T-helper 2 cell treated with Interferon-gamma antibody and Interleukin-4, amounts not matched to agents 100 ng/mL and 5 ng/mL, for 36 hours (primary cell): ENCODE data around the gene C1orf115. TPM values are rescaled to one million over a fixed set of nuclear protein-coding genes. Genes with fewer than 3 reads are reported as not detected.
"Not testable (repeated sequence)": the region's sequence is repeated elsewhere in the genome, so short reads cannot be mapped to it uniquely, and the experiment has no call there.

Experiments used
- intact Hi-C: fragments of 100-400 bp; cut with micrococcal nuclease; formaldehyde crosslinking; loops from one replicate; pipeline ENCODE4 v1.15.1; 2023
- total RNA-seq: library from RNA; stranded (reverse); gene quantifications from 2 replicates; pipeline ENCODE4 v1.2.3, GENCODE V29; 2022

Gene C1orf115
- total RNA-seq, 1 donor from 2014 or later = 0.34 TPM

DNA sequence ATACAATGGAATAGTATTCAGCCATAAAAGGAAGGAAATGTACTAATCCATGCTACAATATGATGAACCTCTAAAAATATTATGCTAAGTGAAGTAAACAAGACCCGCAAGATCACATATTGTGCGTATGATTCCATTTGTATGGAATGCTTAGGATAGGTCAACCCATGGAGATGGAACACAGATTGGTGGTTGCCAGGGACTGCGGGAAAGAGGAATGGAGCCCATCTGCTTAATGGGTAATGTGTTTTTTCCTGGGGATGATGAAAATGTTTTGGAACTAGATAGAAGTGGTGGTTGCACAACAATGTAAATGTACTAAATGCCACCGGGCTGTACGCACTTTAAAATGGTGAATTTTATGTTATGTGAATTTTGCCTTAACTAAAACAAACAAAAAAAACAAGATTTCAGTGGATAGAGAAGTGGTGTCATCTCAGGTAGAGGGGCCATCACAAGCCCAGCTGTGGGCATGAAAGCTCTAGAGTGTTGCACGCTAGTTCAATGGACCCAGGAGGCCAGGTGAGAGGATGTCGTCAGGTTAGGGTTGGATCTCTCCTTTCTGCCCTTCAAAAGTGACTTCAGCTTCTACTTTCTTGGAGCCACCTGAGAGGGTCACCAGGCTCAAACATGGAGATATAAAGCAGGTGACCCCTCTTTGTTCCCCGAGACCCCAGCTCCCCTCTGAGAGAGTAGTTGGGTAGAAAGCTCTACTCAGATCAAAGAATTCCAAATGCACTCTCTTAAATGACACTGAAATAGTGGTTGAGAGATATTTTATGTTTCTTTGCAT is 2.5 kb downstream of the C1orf115 start:
- intact Hi-C loops = no loop called here

GRCh38 chr1:220694866-220695382 is 4.8 kb downstream of the C1orf115 start:
- intact Hi-C loops = loop anchor here (5.0 kb wide), 1 partner anchor 857 kb away; no protein-coding TSS in a partner anchor

GRCh38 chr1:220695426-220695825 is 5.3 kb downstream of the C1orf115 start:
- intact Hi-C loops = loop anchor here (5.0 kb wide), 1 partner anchor 857 kb away; no protein-coding TSS in a partner anchor

DNA sequence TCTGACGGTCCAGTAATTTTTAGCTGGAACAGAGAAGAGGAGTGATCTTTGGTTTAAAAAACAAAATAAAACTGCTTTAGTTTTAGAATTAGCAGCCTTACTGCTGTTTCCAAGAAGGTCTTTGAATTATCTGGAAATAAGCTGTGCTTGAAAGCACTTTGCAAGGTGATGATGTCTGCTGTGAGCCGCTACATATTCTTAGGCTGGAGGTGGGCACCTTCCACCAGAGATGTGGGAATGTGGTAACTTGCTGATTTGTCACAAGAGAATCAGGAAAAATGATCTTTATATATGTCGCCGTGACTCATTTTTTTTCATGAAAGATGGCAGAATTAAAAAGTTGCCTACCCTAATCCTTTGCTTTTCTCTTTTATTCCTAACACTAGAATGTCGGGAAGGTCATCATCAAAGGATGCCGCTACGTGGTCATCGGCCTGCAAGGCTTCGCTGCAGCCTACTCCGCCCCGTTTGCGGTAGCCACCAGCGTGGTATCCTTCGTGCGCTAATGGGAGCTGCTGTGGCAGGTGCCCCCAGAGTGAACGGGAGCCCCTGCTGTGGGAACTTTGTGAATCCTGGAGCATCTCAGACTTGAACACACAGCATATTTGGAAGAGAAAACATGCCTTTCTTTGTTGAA is 6.2 kb downstream of the C1orf115 start:
- intact Hi-C loops = loop anchor here (5.0 kb wide), 1 partner anchor 856 kb away; no protein-coding TSS in a partner anchor

- intact Hi-C loops = loop anchor here (5.0 kb wide), 1 partner anchor 855 kb away; no protein-coding TSS in a partner anchor
These were observed 6.7 kb downstream of the C1orf115 start for GRCh38 chr1:220696863-220697231.

- intact Hi-C loops = loop anchor here (5.0 kb wide), 1 partner anchor 855 kb away; no protein-coding TSS in a partner anchor
These were observed 7.2 kb downstream of the C1orf115 start for GRCh38 chr1:220697326-220697725.

DNA sequence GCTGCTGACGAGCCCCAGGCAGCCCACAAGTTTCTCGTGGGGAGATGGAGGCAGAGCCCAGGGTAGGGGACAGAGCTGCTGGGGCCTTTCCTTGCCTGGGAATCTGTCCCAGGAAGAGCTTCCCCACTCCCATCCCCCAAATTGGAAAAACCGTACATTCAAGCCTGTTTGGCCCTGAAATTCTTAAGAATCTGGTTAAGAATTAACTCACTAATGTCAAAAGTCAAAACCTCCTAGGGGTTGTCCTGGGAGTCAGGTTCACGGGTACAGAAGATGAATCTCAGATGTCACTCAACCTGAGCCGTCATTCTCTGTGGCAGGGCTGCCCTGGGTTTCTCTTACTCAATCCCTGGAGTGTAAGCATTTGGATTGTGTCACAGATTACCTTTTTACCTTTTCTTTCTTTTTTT is 8.4 kb downstream of the C1orf115 start:
- intact Hi-C loops = loop anchor here (5.0 kb wide), 1 partner anchor 854 kb away; no protein-coding TSS in a partner anchor

DNA sequence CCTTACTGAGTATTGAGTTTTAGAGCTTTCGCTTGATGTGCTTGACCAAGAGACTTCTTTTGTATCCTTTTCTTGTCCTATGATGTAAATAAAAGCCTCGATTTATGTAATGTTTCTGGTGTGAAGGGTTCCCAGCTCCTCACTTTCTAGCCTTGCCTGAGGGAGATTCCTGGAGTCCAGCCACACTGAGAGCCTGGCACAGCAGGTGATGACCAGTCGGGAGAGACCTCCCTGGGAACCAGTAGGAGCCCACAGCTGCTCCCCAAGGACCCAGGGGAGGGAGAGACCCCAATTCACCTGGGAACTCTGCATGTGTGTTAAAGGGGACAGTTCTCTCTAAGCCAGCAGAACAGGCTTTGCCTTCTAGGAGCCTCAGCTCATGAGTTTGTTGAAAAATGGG is 8.9 kb downstream of the C1orf115 start:
- intact Hi-C loops = loop anchor here (5.0 kb wide), 1 partner anchor 853 kb away; no protein-coding TSS in a partner anchor

GRCh38 chr1:220700556-220701179 is 10.5 kb downstream of the C1orf115 start:
- intact Hi-C loops = no loop called here

- intact Hi-C loops = no loop called here
These were observed 11.8 kb downstream of the C1orf115 start for GRCh38 chr1:220701974-220702373.

GRCh38 chr1:220702733-220703270 is 12.6 kb downstream of the C1orf115 start:
- intact Hi-C loops = no loop called here

DNA sequence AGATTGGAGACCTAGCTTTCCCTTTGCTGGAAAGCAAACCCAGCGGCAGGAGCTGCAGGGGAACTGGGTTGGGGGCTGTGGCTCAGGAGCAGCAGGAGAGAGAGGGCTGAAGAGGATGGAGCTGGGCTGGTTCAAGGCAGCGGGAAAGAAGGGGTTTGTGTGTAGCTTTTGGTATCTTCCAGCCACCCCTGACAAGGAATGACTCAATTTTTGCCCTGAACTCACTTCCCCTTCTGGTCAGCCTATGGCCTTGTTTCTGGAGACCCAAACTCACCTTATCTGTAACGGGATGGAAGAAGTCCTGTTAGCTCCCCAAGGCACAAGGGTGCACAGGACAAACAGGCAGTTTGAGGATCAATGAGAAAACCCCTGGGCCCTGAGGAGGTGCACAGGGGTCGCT is 13.1 kb downstream of the C1orf115 start:
- intact Hi-C loops = no loop called here

DNA sequence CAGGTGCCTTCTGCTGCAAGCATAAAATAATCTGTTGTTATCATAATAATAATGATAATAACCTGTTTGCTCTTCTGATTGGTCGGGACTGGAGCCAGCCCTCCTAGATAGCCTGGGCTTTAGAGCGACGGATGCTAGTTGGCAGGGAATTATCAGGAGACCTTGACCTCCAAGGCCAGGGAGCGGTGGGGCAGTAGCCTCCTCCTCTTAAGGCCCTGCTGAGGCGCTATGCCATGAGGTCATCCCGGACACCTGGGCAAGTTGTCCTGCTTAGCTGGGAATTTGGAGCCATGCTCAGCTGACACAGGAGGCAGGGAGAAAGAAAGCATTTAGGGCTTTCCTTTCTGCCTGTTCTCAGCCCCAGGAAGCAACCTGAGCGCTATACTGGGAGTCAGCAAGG is 15.6 kb downstream of the C1orf115 start:
- intact Hi-C loops = no loop called here

DNA sequence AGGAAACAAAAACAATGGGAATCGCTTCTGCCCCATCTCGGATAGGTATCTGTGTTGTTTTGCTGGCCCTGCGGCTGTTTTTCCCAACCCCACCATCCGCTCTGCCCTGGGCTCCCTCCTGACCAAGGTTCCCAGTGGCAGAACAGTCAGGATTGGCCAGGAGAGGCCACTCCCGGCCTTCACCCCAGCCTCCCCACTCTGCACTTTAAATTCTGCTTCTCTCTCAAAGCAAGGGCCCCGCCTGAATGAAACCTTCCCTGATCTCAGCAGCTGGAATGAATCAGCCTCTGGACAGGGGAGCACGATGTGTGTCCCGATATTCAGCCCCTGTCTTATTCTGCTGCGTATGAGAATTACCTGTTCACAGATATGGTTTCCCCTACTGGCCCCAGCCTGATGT is 16.3 kb downstream of the C1orf115 start:
- intact Hi-C loops = no loop called here

GRCh38 chr1:220707160-220707559 is 17.0 kb downstream of the C1orf115 start:
- intact Hi-C loops = no loop called here

DNA sequence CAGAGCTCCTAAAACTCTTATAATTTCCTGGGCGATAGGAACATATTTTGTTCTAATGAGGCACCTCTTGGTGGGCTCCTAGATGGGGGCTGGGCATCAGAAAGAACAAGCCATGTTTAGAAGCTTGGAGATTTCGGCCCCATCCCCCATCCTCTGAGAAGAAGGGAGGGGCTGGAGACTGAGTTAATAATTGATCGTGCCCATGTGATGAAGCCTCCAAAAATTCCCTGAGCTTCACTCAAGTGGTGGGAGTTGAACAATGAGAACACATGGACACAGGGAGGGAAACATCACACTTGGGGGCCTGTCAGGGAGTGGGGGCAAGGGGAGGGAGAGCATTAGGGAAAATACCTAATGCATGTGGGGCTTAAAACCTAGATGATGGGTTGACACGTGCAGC is 18.1 kb downstream of the C1orf115 start:
- intact Hi-C loops = no loop called here

DNA sequence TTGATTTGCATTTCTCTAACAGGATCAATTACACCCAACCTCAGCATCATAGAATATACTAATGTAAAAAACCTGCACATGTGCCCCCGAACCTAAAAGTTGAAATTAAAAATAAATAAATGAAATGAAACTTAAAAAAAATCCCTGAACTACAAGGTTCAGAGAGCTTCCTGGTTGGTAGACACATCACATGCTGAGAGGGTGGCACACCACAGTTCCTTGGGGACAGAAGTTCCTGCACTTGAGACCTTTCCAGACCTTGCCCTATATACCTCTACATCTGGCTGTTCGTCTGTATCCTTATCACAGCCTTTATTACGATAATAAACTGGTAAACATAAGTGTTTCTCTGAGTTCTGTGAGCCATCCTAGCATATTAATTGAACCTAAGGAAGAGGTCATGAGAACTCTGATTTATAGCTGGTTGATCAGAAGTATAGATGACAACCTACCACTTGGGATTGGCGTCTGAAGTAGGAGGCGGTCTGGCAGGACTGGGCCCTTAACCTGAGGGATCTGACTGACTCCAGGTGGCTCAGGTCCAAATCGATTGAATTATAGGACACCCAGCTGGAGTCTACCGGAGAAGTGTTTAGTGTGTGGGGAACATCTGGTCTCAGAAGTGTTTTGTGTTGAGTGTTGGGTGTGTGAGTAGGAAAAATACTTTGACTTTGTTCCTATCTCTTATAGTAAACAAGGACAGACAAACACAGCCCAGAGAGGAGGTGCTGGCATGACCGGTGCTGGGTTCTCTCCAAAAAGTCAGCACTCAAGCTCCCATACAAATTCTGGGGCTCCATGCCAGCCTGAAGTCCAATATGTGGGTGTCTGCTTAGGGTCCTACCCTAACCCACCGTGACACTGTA is 19.0 kb downstream of the C1orf115 start:
- intact Hi-C loops = no loop called here

DNA sequence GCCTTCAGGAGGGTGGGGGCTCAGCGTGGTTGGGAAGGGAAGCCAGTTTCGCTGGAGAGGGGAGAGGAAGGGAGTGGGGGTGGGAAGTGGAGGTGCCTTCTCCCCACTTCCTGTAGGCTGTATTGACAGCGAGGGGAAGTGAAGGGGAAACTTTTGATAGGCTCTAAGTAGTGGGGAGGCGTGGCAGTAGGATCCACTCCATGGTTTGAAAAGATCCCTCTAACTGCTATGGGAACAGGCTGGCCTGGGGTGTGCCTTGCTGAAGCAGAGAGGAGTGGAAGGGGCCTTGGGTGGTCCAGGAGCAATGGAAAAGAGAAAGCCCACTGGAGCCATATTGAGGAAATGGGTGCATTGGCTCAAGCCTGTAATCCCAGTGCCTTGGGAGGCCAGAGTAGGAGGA is 20.2 kb downstream of the C1orf115 start:
- intact Hi-C loops = no loop called here

DNA sequence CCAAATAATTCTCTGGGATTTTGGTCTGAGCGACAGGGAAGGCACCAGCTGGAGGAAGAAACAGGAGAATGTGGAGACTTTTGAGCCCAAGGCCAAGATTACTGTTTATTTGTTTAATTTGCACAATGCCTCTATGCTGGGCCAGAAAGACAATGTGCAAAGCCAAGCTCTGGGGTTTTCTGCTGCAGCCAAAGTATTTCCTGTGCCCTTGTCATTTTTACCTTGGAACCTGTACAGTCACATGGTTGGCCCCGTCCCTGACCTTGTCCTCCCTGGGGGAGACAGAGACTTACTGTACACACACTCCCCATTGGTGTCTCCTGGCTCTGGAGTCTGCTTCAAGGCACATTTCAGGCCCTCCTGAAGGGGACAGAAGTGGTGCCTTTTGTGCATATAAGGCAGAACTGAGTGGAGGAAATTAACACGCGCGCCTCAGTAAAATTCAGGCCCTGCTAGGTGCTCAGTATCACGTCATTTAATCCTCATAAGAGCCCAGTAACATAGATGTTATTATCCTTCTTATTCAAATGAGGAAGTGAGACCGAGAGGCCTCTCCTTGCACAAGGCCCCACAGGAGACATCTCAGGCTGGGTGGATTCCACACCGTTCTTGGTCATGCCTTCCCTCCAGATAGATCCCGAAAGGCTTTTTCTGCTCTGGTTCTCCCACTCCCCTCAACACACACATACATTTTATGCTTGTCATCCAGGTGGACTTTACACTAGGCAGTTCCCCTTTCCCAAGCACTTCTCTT is 21.1 kb downstream of the C1orf115 start:
- intact Hi-C loops = no loop called here

DNA sequence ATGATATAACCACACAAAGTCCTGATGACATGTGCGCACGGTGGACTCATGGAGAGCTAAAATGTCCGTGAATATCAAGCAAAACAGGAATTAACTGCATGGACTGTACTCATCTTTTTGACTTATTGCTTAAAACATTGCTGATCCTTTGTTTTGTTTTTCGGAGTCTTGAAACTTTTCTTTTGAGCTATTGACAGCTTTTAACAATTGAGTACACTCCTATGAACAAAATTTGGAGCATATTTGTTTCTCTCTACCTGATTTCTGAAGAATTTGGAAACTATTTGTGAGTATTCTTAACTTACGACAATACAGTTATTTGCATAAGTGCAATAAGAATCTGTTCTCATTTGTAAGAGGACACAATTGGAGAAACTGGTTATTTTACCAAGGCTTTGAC is 25.8 kb downstream of the C1orf115 start:
- intact Hi-C loops = not testable (repeated sequence)
